ENCODE measurements around the gene NAA30. TPM values are rescaled to one million over a fixed set of nuclear protein-coding genes. Genes with fewer than 3 reads are reported as not detected.
A peak's percentile ranks its signal among the peaks of the same experiment; 100 is the strongest.
"Not testable (repeated sequence)": the region's sequence is repeated elsewhere in the genome, so short reads cannot be mapped to it uniquely, and the experiment has no call there.

The NAA30 gene
- 13.6 and 34.6 TPM in 2 replicates for total RNA-seq (2014; rRNA removed; shearing (Covaris generic); ENCODE audit: low replicate concordance)

DNA sequence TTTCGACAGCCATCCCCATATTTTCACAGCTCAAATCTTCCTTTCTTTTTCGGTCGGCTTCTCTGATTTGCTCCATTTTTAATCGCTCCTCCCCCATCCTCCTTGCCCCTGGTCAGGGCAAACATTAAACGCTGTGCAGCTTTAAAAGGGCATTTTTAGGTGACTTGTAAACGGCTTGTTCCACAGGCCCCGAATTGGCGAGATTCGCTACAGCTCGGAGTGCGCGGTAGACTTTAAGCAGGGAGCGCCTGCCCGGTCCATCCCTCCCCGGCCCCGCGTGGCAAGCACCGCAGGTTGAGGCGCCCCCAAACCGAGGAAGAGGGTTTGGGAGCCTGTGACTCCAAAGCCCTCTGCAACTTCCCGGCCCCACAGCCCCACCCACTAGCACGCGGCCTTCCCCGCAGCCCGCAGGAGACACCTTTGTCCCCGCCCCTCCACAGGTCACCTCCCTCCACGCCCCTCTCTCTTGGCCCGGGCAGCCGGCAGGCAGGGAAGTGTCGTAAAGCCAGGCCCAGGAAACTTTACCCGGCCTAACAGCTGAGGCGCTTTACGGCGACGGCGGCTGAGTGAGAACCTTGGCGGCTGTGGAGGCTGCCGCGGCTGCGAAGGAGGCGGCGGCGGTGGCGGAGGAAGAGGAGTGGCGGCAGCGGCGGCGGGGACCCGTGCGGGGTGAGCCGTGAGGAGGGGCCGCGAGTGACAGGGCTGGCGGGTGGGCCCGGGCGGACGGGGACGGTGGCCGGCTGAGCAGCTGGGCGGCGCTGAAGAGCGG lies at the start of gene NAA30:
Gene NAA30, plus strand, starts transcription at position 550 of the 769 bp plus-strand sequence. CDS start 372 bp downstream, outside the sequence.
- H3K9ac ChIP-seq (ENCODE audit: low read length) = peak within 1 kb of the TSS; percentile 83
- no peaks in the 10 kb centered on the region for H3K27me3 ChIP-seq (ENCODE audit: low read length)
- peaks cover 8% of the 10 kb centered on the region for H3K36me3 ChIP-seq (ENCODE audit: insufficient read depth, low read length)
- peaks cover 38% of the 10 kb centered on the region for H3K4me1 ChIP-seq (ENCODE audit: low read length)
- no peaks in the 10 kb centered on the region for H3K9me2 ChIP-seq (replicated peaks; ENCODE audit: insufficient read depth, low read length)
- H3K27ac ChIP-seq (ENCODE audit: low read length) = peak within 1 kb of the TSS; percentile 30; the same call in 1 of the 2 replicates
- H3K9me3 ChIP-seq (ENCODE audit: low read length) = no peaks in the 10 kb centered on the region
- H2AFZ ChIP-seq (ENCODE audit: low read length) = peak within 1 kb of the TSS; percentile 95
- peak within 1 kb of the TSS; percentile 79 for H3K4me3 ChIP-seq (ENCODE audit: low read length)
- peak within 1 kb of the TSS; percentile 95 for H3K4me2 ChIP-seq (ENCODE audit: low read depth, low read length, poor library complexity, severe bottlenecking)
- DNase-seq = peak; percentile 99
- H3K79me2 ChIP-seq (ENCODE audit: low read length) = peaks cover 45% of the 10 kb centered on the region
- H4K20me1 ChIP-seq (ENCODE audit: insufficient read depth, low read depth, low read length) = peaks cover 4% of the 10 kb centered on the region; the same call in 1 of the 2 replicates

DNA sequence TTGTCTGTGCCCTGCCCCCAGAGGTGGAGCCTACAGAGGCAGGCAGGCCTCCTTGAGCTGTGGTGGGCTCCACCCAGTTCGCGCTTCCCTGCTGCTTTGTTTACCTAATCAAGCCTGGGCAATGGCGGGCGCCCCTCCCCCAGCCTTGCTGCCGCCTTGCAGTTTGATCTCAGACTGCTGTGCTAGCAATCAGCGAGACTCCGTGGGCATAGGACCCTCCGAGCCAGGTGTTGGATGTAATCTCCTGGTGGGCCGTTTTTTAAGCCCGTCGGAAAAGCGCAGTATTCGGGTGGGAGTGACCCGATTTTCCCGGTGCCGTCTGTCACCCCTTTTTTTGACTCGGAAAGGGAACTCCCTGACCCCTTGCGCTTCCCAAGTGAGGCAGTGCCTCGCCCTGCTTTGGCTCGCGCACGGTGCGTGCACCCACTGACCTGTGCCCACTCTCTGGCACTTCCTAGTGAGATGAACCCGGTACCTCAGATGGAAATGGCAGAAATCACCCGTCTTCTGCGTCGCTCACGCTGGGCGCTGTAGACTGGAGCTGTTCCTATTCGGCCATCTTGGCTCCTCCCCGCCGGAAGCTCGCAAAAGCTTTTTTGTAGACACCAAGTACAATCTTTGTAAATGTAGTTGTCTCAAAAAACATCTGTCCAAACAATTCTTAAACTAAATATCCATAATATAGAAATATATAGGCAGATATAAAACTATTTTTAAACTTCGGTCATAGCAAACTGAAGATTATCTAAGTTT lies 46.7 kb upstream of the NAA30 start:
- not testable (repeated sequence) for H2AFZ ChIP-seq (ENCODE audit: low read length); H3K9me3 ChIP-seq (ENCODE audit: low read length); H3K4me2 ChIP-seq (ENCODE audit: low read depth, low read length, poor library complexity, severe bottlenecking); H3K4me1 ChIP-seq (ENCODE audit: low read length); H3K27ac ChIP-seq (ENCODE audit: low read length); H4K20me1 ChIP-seq (ENCODE audit: insufficient read depth, low read depth, low read length); H3K36me3 ChIP-seq (ENCODE audit: insufficient read depth, low read length); H3K9me2 ChIP-seq (replicated peaks; ENCODE audit: insufficient read depth, low read length); H3K9ac ChIP-seq (ENCODE audit: low read length); DNase-seq; H3K79me2 ChIP-seq (ENCODE audit: low read length); H3K27me3 ChIP-seq (ENCODE audit: low read length); H3K4me3 ChIP-seq (ENCODE audit: low read length)

GRCh38 chr14:57345106-57345505 lies 45.3 kb upstream of the NAA30 start:
- H3K27ac ChIP-seq (ENCODE audit: low read length) = no peak overlapping the region
- DNase-seq = no peak
- H3K4me3 ChIP-seq (ENCODE audit: low read length) = no peak overlapping the region
- no peaks in the 10 kb centered on the region for H3K9me3 ChIP-seq (ENCODE audit: low read length)
- H2AFZ ChIP-seq (ENCODE audit: low read length) = no peak overlapping the region
- H3K79me2 ChIP-seq (ENCODE audit: low read length) = no peaks in the 10 kb centered on the region
- H3K27me3 ChIP-seq (ENCODE audit: low read length) = no peaks in the 10 kb centered on the region
- no peaks in the 10 kb centered on the region for H3K9me2 ChIP-seq (replicated peaks; ENCODE audit: insufficient read depth, low read length)
- H3K36me3 ChIP-seq (ENCODE audit: insufficient read depth, low read length) = no peaks in the 10 kb centered on the region
- no peak overlapping the region for H3K4me2 ChIP-seq (ENCODE audit: low read depth, low read length, poor library complexity, severe bottlenecking)
- H3K9ac ChIP-seq (ENCODE audit: low read length) = no peak overlapping the region
- H3K4me1 ChIP-seq (ENCODE audit: low read length) = no peaks in the 10 kb centered on the region
- H4K20me1 ChIP-seq (ENCODE audit: insufficient read depth, low read depth, low read length) = no peaks in the 10 kb centered on the region

DNA sequence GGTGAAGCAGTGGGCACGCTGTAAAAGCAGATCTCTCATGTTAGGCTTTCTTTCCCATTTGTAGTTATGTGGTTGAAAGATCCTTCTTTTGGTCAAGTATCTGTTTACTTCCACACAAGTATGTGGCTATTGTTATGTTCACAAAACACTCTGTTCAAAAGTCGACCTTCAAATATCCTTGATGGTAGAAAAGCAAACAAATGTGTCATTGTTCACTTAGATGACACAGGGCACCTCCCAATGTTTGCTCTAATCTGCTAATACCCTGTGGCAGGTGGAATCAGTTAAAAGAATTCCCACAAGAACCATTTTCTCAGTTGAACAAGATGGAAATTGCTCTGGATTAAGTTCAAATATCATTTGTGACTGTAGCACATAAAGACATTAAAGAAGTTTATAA lies 43.6 kb upstream of the NAA30 start:
- no peak overlapping the region for H2AFZ ChIP-seq (ENCODE audit: low read length)
- no peaks in the 10 kb centered on the region for H3K27me3 ChIP-seq (ENCODE audit: low read length)
- H4K20me1 ChIP-seq (ENCODE audit: insufficient read depth, low read depth, low read length) = no peaks in the 10 kb centered on the region
- H3K79me2 ChIP-seq (ENCODE audit: low read length) = no peaks in the 10 kb centered on the region
- no peaks in the 10 kb centered on the region for H3K36me3 ChIP-seq (ENCODE audit: insufficient read depth, low read length)
- H3K4me3 ChIP-seq (ENCODE audit: low read length) = no peak overlapping the region
- no peaks in the 10 kb centered on the region for H3K9me2 ChIP-seq (replicated peaks; ENCODE audit: insufficient read depth, low read length)
- no peak overlapping the region for H3K4me2 ChIP-seq (ENCODE audit: low read depth, low read length, poor library complexity, severe bottlenecking)
- no peak overlapping the region for H3K9ac ChIP-seq (ENCODE audit: low read length)
- H3K9me3 ChIP-seq (ENCODE audit: low read length) = no peaks in the 10 kb centered on the region
- no peaks in the 10 kb centered on the region for H3K4me1 ChIP-seq (ENCODE audit: low read length)
- DNase-seq = no peak
- H3K27ac ChIP-seq (ENCODE audit: low read length) = no peak overlapping the region

DNA sequence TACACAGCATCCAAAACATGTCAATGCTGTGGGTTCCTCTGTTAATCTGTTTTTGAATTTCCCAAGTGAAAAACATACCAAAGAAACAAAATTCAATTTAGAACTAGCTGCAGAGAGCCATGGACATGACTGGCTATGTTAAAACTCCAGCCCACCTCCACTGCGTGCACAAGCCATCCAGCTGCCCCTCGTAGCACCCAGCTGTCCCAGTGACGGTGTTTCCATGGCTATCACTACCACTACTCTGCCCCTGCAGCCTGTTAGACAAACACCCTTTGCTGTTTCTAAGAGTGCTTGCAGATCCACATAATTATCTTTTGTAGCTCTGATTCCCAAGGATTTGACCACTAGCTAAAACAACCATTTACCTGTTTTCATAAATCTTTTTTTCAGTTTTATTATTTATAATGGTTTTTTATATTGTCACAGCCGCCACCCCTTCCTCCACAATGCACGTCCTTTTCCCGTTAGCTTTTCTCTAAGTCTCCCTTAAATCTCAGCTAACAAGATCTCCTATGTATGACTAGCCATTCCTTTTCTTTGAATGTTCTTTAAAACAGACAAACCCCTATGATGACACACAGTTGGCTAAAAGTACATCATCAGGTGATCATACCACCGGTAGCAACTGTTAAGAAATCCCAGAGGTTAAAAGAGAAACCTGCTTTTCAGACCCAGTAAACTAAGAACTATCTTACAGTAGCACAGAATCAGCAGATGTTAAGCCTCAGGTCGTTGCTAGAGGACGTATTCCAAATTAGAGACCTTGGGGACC lies 37.8 kb upstream of the NAA30 start:
- Histone ChIP-seq H3K27me3 (ENCODE audit: low read length) (no peaks in the 10 kb centered on the region), H3K27ac (ENCODE audit: low read length) (no peak overlapping the region), H3K9me3 (ENCODE audit: low read length) (no peaks in the 10 kb centered on the region), H3K4me1 (ENCODE audit: low read length) (no peaks in the 10 kb centered on the region), H3K4me3 (ENCODE audit: low read length) (no peak overlapping the region), H4K20me1 (ENCODE audit: insufficient read depth, low read depth, low read length) (no peaks in the 10 kb centered on the region), H3K9ac (ENCODE audit: low read length) (no peak overlapping the region), H3K9me2 (replicated peaks; ENCODE audit: insufficient read depth, low read length) (no peaks in the 10 kb centered on the region), H3K4me2 (ENCODE audit: low read depth, low read length, poor library complexity, severe bottlenecking) (no peak overlapping the region), H3K79me2 (ENCODE audit: low read length) (no peaks in the 10 kb centered on the region), H3K36me3 (ENCODE audit: insufficient read depth, low read length) (no peaks in the 10 kb centered on the region), H2AFZ (ENCODE audit: low read length) (no peak overlapping the region)
- DNase-seq = no peak

GRCh38 chr14:57355081-57355800 lies 35.1 kb upstream of the NAA30 start:
- H2AFZ ChIP-seq (ENCODE audit: low read length) = no peak overlapping the region
- no peak overlapping the region for H3K27ac ChIP-seq (ENCODE audit: low read length)
- no peak overlapping the region for H3K4me2 ChIP-seq (ENCODE audit: low read depth, low read length, poor library complexity, severe bottlenecking)
- no peaks in the 10 kb centered on the region for H3K4me1 ChIP-seq (ENCODE audit: low read length)
- no peak overlapping the region for H3K4me3 ChIP-seq (ENCODE audit: low read length)
- no peaks in the 10 kb centered on the region for H3K9me3 ChIP-seq (ENCODE audit: low read length)
- H4K20me1 ChIP-seq (ENCODE audit: insufficient read depth, low read depth, low read length) = no peaks in the 10 kb centered on the region
- no peaks in the 10 kb centered on the region for H3K27me3 ChIP-seq (ENCODE audit: low read length)
- no peaks in the 10 kb centered on the region for H3K9me2 ChIP-seq (replicated peaks; ENCODE audit: insufficient read depth, low read length)
- DNase-seq = no peak
- H3K9ac ChIP-seq (ENCODE audit: low read length) = no peak overlapping the region
- no peaks in the 10 kb centered on the region for H3K36me3 ChIP-seq (ENCODE audit: insufficient read depth, low read length)
- H3K79me2 ChIP-seq (ENCODE audit: low read length) = no peaks in the 10 kb centered on the region

- Histone ChIP-seq H4K20me1 (ENCODE audit: insufficient read depth, low read depth, low read length) (no peaks in the 10 kb centered on the region), H3K79me2 (ENCODE audit: low read length) (no peaks in the 10 kb centered on the region), H3K9me3 (ENCODE audit: low read length) (no peaks in the 10 kb centered on the region), H3K27ac (ENCODE audit: low read length) (no peak overlapping the region), H3K4me3 (ENCODE audit: low read length) (no peak overlapping the region), H3K9ac (ENCODE audit: low read length) (no peak overlapping the region), H3K4me1 (ENCODE audit: low read length) (no peaks in the 10 kb centered on the region), H3K4me2 (ENCODE audit: low read depth, low read length, poor library complexity, severe bottlenecking) (no peak overlapping the region), H2AFZ (ENCODE audit: low read length) (no peak overlapping the region), H3K27me3 (ENCODE audit: low read length) (no peaks in the 10 kb centered on the region), H3K9me2 (replicated peaks; ENCODE audit: insufficient read depth, low read length) (no peaks in the 10 kb centered on the region), H3K36me3 (ENCODE audit: insufficient read depth, low read length) (no peaks in the 10 kb centered on the region)
- no peak for DNase-seq
Observed at GRCh38 chr14:57362361-57362760, 28.0 kb upstream of the NAA30 start.

Data from Karpas-422 (cell line).